GM21619 (cell line): ENCODE measurements around the gene ELAVL1.
"Not testable (repeated sequence)": the region's sequence is repeated elsewhere in the genome, so short reads cannot be mapped to it uniquely, and the experiment has no call there.

Experiments
- ATAC-seq: cut with Tn5 transposase; IDR thresholded peaks from one replicate; pipeline ENCODE4 v1.9.1; 2021; ENCODE audit not compliant: unreplicated experiment

The ELAVL1 gene

GRCh38 chr19:8005534-8006256 lies at the start of gene ELAVL1:
TSS of gene ELAVL1 (minus strand) at chr19:8005641. CDS start at chr19:7991815, 13,826 bp downstream.
- ATAC-seq = peak; percentile 65

DNA sequence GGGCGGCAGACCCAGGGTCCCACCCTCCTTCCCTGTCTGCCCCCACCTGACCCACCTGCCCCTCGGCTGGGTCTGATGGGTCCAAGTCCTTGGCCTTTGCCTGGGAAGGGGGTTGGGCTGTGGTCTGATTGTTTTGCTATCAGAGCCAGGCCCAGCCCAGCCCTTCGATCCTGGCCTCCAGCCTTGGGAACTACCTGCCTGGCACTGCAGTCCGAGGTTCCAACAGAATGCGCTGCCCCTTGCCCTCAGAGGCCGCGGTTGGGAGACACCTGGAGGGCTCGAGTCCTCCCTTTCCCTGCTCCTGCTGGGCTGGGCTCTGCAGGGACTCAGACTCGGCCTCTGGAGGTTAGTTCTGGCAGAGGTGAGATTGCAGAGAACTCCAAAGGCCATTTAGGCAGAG lies 48.7 kb upstream of the ELAVL1 start:
- no peak for ATAC-seq

DNA sequence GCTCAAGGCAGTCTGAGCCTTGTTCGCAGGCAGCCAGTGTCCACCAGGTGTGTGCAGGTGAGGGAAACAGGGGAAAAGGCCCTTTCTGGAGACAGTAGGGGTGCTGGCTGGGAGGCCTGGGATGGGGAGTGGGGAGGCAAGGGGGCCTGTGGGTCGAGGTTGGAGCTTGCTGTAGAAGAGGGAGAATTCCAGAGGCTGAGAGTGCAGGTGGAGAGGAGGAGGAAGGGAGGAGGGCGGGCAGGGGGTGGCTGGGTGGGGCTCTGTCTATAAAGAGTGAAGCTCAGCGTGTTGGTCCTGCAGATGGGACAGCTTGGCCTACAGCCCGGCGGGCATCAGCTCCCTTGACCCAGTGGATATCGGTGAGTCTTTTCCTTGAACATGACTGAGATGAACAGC lies 47.0 kb upstream of the ELAVL1 start, which contains the start of gene CCL25:
Gene CCL25, plus strand, starts transcription at position 297 of the 396 bp plus-strand sequence. CDS start 290 bp downstream, outside the sequence.
- ATAC-seq = no peak

DNA sequence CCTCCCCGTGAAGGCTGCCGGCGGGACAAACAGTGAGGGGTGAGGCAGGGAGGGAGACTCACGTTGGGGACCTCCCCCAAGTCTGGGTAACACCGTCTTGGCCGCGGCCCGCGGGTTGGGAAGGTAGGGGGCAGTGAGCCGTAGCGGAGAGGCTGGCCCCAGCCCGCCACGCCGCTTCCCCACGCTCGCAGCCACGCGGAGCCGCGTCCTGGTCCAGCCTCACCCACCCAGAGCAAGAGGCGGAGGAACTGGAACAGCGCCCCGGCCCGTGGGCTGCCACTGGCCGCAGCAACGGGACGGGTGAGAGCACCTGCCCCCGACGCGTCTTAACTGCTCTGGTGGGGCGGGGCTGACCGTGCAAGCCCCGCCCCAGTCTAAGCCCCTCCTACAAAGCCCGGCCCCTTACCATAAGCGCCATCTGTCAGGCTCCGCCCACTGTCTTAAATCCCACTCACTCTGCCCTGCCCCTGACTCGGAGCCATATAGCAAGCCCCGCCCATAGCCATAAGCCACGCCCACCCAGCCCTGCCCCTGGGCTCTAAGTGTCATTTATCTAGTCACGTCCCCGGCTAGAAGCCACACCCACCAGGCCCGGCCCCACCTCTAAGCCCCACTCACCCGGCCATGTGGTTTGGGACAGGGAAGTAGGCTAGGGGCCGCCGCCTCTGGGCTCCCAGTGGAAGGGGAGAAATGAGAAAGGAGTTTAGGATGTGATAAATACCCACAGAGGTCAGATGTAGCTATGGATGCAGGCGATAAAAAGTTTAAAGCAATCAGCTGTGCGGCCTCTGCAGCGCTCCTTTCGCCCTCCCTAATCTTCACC lies 45.0 kb upstream of the ELAVL1 start:
- peak; percentile 74 for ATAC-seq

GRCh38 chr19:8046569-8047165 lies 41.2 kb upstream of the ELAVL1 start:
- no peak for ATAC-seq

- no peak for ATAC-seq
Observed at GRCh38 chr19:8045872-8046568, 40.6 kb upstream of the ELAVL1 start.

- no peak for ATAC-seq
Observed at GRCh38 chr19:8044018-8044417, 38.6 kb upstream of the ELAVL1 start.

GRCh38 chr19:8042900-8043299 lies 37.5 kb upstream of the ELAVL1 start:
- ATAC-seq = no peak

DNA sequence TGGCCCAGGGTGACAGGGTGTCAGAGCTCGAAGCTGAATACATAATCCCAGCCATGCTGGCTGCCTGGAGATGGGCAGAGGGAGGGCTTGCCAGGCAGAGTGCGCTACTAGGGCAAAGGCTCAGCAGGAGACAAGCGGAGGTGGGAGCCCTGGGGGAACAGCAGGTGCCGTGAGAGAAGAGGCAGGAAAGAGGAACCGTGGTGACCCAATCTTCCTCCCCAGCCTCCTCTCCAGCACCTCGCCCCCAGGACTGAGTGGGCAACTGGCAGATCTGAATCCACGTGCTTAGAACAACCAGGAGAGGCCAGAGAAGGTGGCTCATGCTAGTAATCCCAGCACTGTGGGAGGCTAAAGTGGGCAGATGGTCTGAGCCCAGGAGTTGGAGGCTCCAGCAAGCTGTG lies 36.1 kb upstream of the ELAVL1 start:
- ATAC-seq = no peak

- ATAC-seq = no peak
Observed at GRCh38 chr19:8039231-8039630, 33.8 kb upstream of the ELAVL1 start.

- ATAC-seq = no peak
Observed at GRCh38 chr19:8038815-8039214, 33.4 kb upstream of the ELAVL1 start.

DNA sequence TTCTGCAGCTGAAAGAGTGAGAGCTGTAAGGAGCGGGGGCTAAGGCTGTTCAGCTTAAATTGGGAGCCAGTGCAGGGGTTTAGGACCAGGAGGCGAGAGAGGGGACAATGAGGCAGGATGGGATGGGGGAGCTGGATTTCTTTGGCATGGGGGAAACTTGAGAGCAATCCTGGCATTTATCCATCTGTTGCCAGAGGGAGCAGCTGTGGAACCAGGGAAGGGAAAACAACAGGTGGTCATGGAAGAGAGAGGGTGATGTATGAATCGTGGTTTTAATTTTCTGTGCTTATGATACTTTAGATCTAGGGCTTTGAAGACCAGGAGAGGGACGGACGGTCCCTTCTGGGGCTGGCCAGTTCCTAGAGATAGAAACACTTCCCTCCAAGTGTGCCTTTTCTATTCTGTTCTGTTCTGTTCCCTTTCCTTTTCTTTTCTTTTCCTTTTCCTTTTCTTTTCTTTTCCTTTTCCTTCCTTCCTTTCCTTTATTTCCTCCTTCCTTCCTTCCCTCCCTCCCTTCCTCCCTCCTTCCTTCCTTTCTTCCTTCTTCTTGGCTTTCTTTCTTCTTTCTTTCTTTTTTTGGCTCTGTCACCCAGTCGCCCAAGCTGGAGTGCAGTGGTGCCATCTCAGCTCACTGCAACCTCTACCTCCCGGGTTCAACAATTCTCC lies 31.1 kb upstream of the ELAVL1 start:
- ATAC-seq = no peak

DNA sequence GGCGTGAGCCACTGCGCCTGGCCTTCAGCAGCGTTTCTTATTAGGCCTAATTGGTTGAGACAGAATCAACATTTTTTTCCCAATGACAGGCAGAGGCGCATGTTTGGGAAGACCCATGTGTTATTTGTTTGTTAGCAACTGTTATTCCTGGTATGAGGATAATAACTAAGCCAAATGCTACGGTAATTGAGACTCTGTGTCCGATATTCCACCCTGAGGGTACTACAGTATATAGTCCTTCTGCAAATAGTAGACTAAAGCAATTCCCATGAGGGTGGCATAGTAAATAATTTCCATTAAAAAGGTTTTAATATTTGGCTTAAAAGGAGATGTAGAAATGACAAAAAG lies 28.7 kb upstream of the ELAVL1 start:
- ATAC-seq = no peak

DNA sequence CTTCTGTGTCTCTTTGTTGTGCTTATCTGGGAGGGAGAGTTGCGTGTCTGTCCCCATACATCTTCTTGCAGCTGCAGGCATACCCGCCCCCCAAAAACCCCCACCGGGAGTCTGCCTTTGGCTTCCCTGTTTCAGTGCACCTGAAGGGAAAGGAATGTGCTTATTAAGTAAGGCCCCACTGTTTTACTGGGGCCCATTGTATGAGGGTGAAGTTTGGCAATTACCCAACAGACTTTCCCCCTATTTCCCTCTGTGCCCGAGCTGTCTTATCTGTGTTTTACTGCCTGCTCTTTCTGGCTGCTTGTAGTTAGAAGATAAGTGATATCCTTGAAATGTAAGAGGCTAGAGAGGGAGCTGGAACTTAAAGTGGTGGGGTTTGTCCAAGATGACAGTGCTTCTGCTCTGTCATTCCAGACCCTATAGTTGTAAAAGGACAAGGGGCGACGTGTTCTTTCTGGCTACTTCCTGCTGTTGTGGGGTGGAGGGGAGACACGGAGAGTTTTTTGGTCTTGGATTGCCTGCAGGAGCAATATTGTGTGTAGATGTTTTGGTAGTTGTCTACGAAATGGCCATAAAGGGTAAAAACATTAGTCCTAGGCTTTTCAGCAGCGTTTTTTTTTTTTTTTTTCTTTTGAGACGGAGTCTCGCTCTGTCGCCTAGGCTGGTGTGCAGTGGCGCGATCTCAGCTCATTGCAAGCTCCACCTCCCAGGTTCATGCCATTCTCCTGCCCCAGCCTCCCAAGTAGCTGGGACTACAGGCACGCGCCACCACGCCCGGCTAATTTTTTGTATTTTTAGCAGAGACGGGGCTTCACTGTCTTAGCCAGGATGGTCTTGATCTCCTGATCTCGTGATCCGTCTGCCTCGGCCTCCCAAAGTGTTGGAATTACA lies 28.1 kb upstream of the ELAVL1 start:
- not testable (repeated sequence) for ATAC-seq

DNA sequence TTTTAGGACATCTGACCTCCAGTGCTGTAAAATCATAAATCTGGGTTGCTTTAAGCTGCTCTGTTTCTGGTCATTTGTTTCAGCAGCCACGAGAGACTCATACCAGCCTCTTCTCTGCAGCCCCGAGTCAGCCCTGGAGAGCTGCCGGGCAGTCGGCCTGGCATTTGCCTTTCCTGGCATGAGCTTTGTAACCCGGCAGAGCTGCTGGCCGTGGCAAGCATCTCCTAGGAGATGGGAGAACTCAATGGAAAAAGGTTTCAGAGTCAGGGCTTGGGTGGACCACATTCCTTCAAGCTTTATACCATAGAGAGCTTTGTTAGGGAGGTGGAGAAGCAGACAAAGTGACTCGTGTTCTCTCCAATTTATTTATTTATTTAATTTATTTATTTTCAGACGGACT lies 25.5 kb upstream of the ELAVL1 start:
- ATAC-seq = no peak

DNA sequence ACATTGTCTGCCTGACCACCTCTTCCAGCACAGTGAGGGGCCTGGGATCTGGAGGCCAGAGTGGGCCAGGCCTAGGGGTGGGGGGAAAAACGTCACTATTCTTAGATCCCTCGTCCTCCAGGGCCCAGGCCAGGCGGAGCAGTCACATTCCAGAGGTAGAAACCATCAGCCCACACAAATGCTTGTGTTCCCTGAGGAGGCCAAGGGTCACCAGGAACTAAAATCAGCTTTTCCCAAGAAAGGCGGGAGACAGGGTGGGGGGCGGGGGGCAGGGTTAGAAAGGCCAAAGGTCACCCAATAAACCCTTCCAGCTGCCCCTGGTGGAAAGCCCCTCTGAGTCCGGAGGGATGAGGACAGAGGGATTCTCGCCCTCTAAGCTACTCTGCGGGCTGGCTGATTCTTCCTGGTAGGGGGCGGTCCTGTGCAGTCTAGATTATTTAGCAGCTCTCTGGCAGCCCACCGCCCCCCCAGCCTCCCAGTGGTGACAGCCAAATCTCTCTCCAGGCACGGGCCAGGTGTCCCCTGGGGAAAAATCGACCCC lies 23.6 kb upstream of the ELAVL1 start:
- no peak for ATAC-seq

- no peak for ATAC-seq
Observed at GRCh38 chr19:8025316-8025715, 19.9 kb upstream of the ELAVL1 start.

DNA sequence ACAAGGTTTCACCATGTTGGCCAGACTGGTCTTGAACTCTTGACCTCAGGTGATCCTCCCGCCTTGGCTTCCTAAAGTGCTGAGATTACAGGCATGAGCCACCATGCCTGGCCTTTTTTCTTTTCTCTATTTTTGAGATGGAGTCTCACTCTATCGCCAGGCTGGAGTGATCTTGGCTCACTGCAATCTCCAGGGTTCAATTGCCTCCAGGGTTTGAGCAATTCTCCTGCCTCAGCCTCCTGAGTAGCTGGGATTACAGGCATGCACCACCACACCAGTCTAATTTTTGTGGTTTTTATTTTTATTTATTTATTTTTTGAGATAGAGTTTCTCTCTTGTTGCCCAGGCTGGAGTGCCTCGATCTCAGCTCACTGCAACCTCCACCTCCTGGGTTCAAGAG lies 18.8 kb upstream of the ELAVL1 start:
- not testable (repeated sequence) for ATAC-seq

DNA sequence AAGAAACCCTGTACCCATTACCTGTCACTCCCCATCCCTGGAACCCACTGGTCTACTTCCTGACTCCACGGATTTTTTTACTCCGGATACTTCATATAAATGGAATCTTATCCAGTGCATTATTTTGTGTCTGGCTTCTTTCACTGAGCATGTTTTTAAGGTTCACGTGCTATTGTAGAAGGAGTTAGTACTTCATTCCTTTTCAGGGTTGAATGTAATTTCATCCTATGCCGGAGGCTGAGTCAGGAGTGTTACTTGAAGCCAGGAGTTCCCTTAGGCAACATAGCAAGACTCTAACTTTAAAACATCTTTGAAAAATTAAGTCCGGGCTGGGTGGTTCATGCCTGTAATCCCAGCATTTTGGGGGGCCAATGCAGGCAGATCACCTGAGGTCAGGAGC lies 17.9 kb upstream of the ELAVL1 start:
- no peak for ATAC-seq

GRCh38 chr19:8022275-8022674 lies 16.8 kb upstream of the ELAVL1 start:
- ATAC-seq = no peak
